Brain pericyte (primary cell): ENCODE data around the gene STARD13.

ENCODE experiments used
- DNase-seq: peaks from one replicate; pipeline ENCODE4 v3.0.0-alpha.2; 2012; ENCODE audit warnings: low read depth, low spot score

STARD13 gene

GRCh38 chr13:33307843-33308242 lies 22.3 kb upstream of the STARD13 start:
- DNase-seq, result no peak

GRCh38 chr13:33303855-33304597 lies 18.5 kb upstream of the STARD13 start:
- no peak for DNase-seq

GRCh38 chr13:33299626-33300025 lies 14.1 kb upstream of the STARD13 start:
- no peak for DNase-seq

GRCh38 chr13:33296793-33297425 lies 11.4 kb upstream of the STARD13 start:
- DNase-seq, result no peak

GRCh38 chr13:33292712-33293111 lies 7.2 kb upstream of the STARD13 start:
- DNase-seq, result no peak

GRCh38 chr13:33290421-33290965 lies 4.9 kb upstream of the STARD13 start:
- no peak for DNase-seq

- no peak for DNase-seq
Measured at GRCh38 chr13:33289966-33290365, 4.4 kb upstream of the STARD13 start.

- no peak for DNase-seq
Measured at GRCh38 chr13:33287142-33287882, 1.8 kb upstream of the STARD13 start.

GRCh38 chr13:33286128-33286527 lies 573 bp upstream of the STARD13 start:
- no peak for DNase-seq

- no peak for DNase-seq
Measured at GRCh38 chr13:33284916-33285315, 639 bp downstream of the STARD13 start.

- DNase-seq, result no peak
Measured at GRCh38 chr13:33284031-33284430, 1.5 kb downstream of the STARD13 start.

GRCh38 chr13:33283195-33283911 lies 2.2 kb downstream of the STARD13 start:
- DNase-seq, result no peak

GRCh38 chr13:33281951-33282595 lies 3.5 kb downstream of the STARD13 start:
- no peak for DNase-seq

- DNase-seq, result no peak
Measured at GRCh38 chr13:33280923-33281322, 4.6 kb downstream of the STARD13 start.

GRCh38 chr13:33280279-33280905 lies 5.2 kb downstream of the STARD13 start:
- DNase-seq, result no peak

- no peak for DNase-seq
Measured at GRCh38 chr13:33279414-33280278, 5.9 kb downstream of the STARD13 start.

GRCh38 chr13:33278913-33279312 lies 6.6 kb downstream of the STARD13 start:
- no peak for DNase-seq

GRCh38 chr13:33277946-33278345 lies 7.6 kb downstream of the STARD13 start:
- no peak for DNase-seq

- DNase-seq, result no peak
Measured at GRCh38 chr13:33277037-33277740, 8.4 kb downstream of the STARD13 start.
